HG02571 (cell line): Measurements from ENCODE around the gene HOXA9.

Experiments
- ATAC-seq: cut with Tn5 transposase; IDR thresholded peaks from one replicate; pipeline ENCODE4 v1.9.1; 2021; ENCODE audit warnings: mild to moderate bottlenecking, moderate library complexity; ENCODE audit not compliant: unreplicated experiment

HOXA9 gene

GRCh38 chr7:27165089-27165995 lies at the start of gene HOXA9:
HOXA9 (minus strand) TSS chr7:27165537; CDS start chr7:27165457, 80 bp downstream.
- no peak for ATAC-seq

- no peak for ATAC-seq
Observed at GRCh38 chr7:27214239-27214950, 49.1 kb upstream of the HOXA9 start.

- ATAC-seq = no peak
Observed at GRCh38 chr7:27213433-27214238, 48.3 kb upstream of the HOXA9 start.

GRCh38 chr7:27212497-27213432 lies 47.4 kb upstream of the HOXA9 start:
- ATAC-seq = no peak

- ATAC-seq = no peak
Observed at GRCh38 chr7:27211764-27212204, 46.4 kb upstream of the HOXA9 start.

- ATAC-seq = no peak
Observed at GRCh38 chr7:27211084-27211446, 45.7 kb upstream of the HOXA9 start.

GRCh38 chr7:27210441-27211083 lies 45.2 kb upstream of the HOXA9 start:
- ATAC-seq = no peak

- ATAC-seq = no peak
Observed at GRCh38 chr7:27209933-27210440, 44.6 kb upstream of the HOXA9 start.

- ATAC-seq = no peak
Observed at GRCh38 chr7:27208998-27209397, 43.7 kb upstream of the HOXA9 start.

GRCh38 chr7:27207348-27207985 lies 42.1 kb upstream of the HOXA9 start:
- no peak for ATAC-seq

- no peak for ATAC-seq
Observed at GRCh38 chr7:27205325-27206280, 40.3 kb upstream of the HOXA9 start.

- no peak for ATAC-seq
Observed at GRCh38 chr7:27204851-27205322, 39.5 kb upstream of the HOXA9 start.

- ATAC-seq = no peak
Observed at GRCh38 chr7:27203964-27204594, 38.7 kb upstream of the HOXA9 start.

- ATAC-seq = no peak
Observed at GRCh38 chr7:27203365-27203953, 38.1 kb upstream of the HOXA9 start.

GRCh38 chr7:27202862-27203134 lies 37.5 kb upstream of the HOXA9 start:
- ATAC-seq = no peak

GRCh38 chr7:27202018-27202861 lies 36.9 kb upstream of the HOXA9 start:
- ATAC-seq = no peak
